Tibial nerve (tissue), 3 donors: ENCODE data around the gene MISP.

Source experiments
- CTCF ChIP-seq, 5 experiments: fragments of 200-600 bp in 3 of 5; fragments of 450-650 bp in 2 of 5; sonication (generic) in 3 of 5; IDR thresholded peaks; one replicate each; pipeline ENCODE4 v1.5.1; 2016 to 2019; ENCODE audit warnings: antibody characterized with exemption in 5 of 5, mild to moderate bottlenecking in 3 of 5, moderate library complexity in 2 of 5
- POLR2A ChIP-seq, 2 donors: fragments of 450-650 bp; IDR thresholded peaks; one replicate each; pipeline ENCODE4 v1.6.1; 2017; ENCODE audit warnings: antibody characterized with exemption in 2 of 2, mild to moderate bottlenecking in 2 of 2, moderate library complexity in 2 of 2

GRCh38 chr19:782185-782877 is 31.4 kb downstream of the MISP start:
- no peak for TF ChIP-seq CTCF (IDR thresholded peaks at IDR 0.05)
- no peak for TF ChIP-seq POLR2A (IDR thresholded peaks at IDR 0.05)
